ENCODE measurements around the gene PCDHGA8.
A peak's percentile ranks its signal among the peaks of the same experiment; 100 is the strongest.
"Not testable (repeated sequence)": the region's sequence is repeated elsewhere in the genome, so short reads cannot be mapped to it uniquely, and the experiment has no call there.

PCDHGA8 gene

GRCh38 chr5:141409598-141410306 lies 17.3 kb downstream of the PCDHGA8 start:
- TF ChIP-seq GATA1 (IDR thresholded peaks at IDR 0.05; ENCODE audit: low read depth, low read length) = no peak
- TF ChIP-seq POLR2A (IDR thresholded peaks at IDR 0.05; ENCODE audit: low read length) = no peak

GRCh38 chr5:141411575-141411974 lies 19.1 kb downstream of the PCDHGA8 start:
- no peak for DNase-seq
- no peak for TF ChIP-seq GATA1 (IDR thresholded peaks at IDR 0.05; ENCODE audit: low read depth, low read length)
- TF ChIP-seq POLR2A (IDR thresholded peaks at IDR 0.05; ENCODE audit: low read length) = no peak

More at GRCh38 chr5:141409598-141410306, 17.3 kb downstream of the PCDHGA8 start:
- DNase-seq = no peak

- peak; percentile 51 to 60 for DNase-seq
- no peak for TF ChIP-seq GATA1 (IDR thresholded peaks at IDR 0.05; ENCODE audit: low read depth, low read length)
- no peak for TF ChIP-seq POLR2A (IDR thresholded peaks at IDR 0.05; ENCODE audit: low read length)
Measured at GRCh38 chr5:141412854-141413539, 20.6 kb downstream of the PCDHGA8 start, which contains the start of gene PCDHGA10. PCDHGA10 (plus strand) TSS chr5:141412987; CDS start chr5:141413176, 189 bp downstream.

- no peak for DNase-seq
- no peak for TF ChIP-seq POLR2A (IDR thresholded peaks at IDR 0.05; ENCODE audit: low read length)
- no peak for TF ChIP-seq GATA1 (IDR thresholded peaks at IDR 0.05; ENCODE audit: low read depth, low read length)
Measured at GRCh38 chr5:141413540-141414069, 21.2 kb downstream of the PCDHGA8 start.

GRCh38 chr5:141414548-141415274 lies 22.3 kb downstream of the PCDHGA8 start:
- not testable (repeated sequence) for DNase-seq

- DNase-seq = not testable (repeated sequence)
Measured at GRCh38 chr5:141415275-141415618, 22.8 kb downstream of the PCDHGA8 start.

- peak; percentile 63 to 73 for DNase-seq
Measured at GRCh38 chr5:141417494-141418172, 25.2 kb downstream of the PCDHGA8 start, which contains the start of gene PCDHGB7. PCDHGB7 (plus strand) TSS chr5:141417677; CDS start chr5:141417860, 183 bp downstream.

GRCh38 chr5:141419074-141419880 lies 26.8 kb downstream of the PCDHGA8 start:
- no peak for TF ChIP-seq POLR2A (IDR thresholded peaks at IDR 0.05; ENCODE audit: low read length)
- no peak for DNase-seq

GRCh38 chr5:141420855-141421488 lies 28.5 kb downstream of the PCDHGA8 start, which contains the start of gene PCDHGA11:
PCDHGA11 (plus strand) TSS chr5:141421051; CDS start chr5:141421228, 177 bp downstream.
- DNase-seq = peak; percentile 60 to 74
- TF ChIP-seq GATA1 (IDR thresholded peaks at IDR 0.05; ENCODE audit: low read depth, low read length) = no peak
- no peak for TF ChIP-seq POLR2A (IDR thresholded peaks at IDR 0.05; ENCODE audit: low read length)

- TF ChIP-seq GATA1 (IDR thresholded peaks at IDR 0.05; ENCODE audit: low read depth, low read length) = no peak
- no peak for TF ChIP-seq POLR2A (IDR thresholded peaks at IDR 0.05; ENCODE audit: low read length)
Measured at GRCh38 chr5:141421489-141421855, 29.0 kb downstream of the PCDHGA8 start.

GRCh38 chr5:141422742-141423291 lies 30.4 kb downstream of the PCDHGA8 start:
- TF ChIP-seq GATA1 (IDR thresholded peaks at IDR 0.05; ENCODE audit: low read depth, low read length) (no peak), POLR2A (IDR thresholded peaks at IDR 0.05; ENCODE audit: low read length) (no peak)

More at GRCh38 chr5:141421489-141421855, 29.0 kb downstream of the PCDHGA8 start:
- no peak for DNase-seq

GRCh38 chr5:141427783-141428426 lies 35.5 kb downstream of the PCDHGA8 start:
- no peak for DNase-seq
- TF ChIP-seq POLR2A (IDR thresholded peaks at IDR 0.05; ENCODE audit: low read length) = no peak
- no peak for TF ChIP-seq GATA1 (IDR thresholded peaks at IDR 0.05; ENCODE audit: low read depth, low read length)

More at GRCh38 chr5:141422742-141423291, 30.4 kb downstream of the PCDHGA8 start:
- DNase-seq = no peak

Data from erythroblast (primary cell).